IPS-15b (cell line): Measurements from ENCODE around the gene PTPN6.
"Not testable (repeated sequence)": the region's sequence is repeated elsewhere in the genome, so short reads cannot be mapped to it uniquely, and the experiment has no call there.

Source experiments
- H3K27me3 ChIP-seq: one replicate; pipeline ENCODE4 v1.6.1; 2013; ENCODE audit warnings: low read length; ENCODE audit not compliant: control insufficient read depth, insufficient read depth
- H3K36me3 ChIP-seq: one replicate; pipeline ENCODE4 v1.6.1; 2013; ENCODE audit warnings: low read length; ENCODE audit not compliant: control insufficient read depth, insufficient read depth
- H3K4me1 ChIP-seq: one replicate; pipeline ENCODE4 v1.6.1; 2013; ENCODE audit warnings: mild to moderate bottlenecking, low read length; ENCODE audit not compliant: control insufficient read depth, insufficient read depth
- H3K4me3 ChIP-seq: one replicate; pipeline ENCODE4 v1.5.1; 2013; ENCODE audit warnings: low read depth, low read length
- H3K9ac ChIP-seq: one replicate; pipeline ENCODE4 v1.6.1; 2013; ENCODE audit warnings: low read depth, mild to moderate bottlenecking, low read length
- H3K9me3 ChIP-seq: one replicate; pipeline ENCODE4 v1.6.1; 2013; ENCODE audit warnings: mild to moderate bottlenecking, low read length; ENCODE audit not compliant: control insufficient read depth, insufficient read depth

The PTPN6 gene

DNA sequence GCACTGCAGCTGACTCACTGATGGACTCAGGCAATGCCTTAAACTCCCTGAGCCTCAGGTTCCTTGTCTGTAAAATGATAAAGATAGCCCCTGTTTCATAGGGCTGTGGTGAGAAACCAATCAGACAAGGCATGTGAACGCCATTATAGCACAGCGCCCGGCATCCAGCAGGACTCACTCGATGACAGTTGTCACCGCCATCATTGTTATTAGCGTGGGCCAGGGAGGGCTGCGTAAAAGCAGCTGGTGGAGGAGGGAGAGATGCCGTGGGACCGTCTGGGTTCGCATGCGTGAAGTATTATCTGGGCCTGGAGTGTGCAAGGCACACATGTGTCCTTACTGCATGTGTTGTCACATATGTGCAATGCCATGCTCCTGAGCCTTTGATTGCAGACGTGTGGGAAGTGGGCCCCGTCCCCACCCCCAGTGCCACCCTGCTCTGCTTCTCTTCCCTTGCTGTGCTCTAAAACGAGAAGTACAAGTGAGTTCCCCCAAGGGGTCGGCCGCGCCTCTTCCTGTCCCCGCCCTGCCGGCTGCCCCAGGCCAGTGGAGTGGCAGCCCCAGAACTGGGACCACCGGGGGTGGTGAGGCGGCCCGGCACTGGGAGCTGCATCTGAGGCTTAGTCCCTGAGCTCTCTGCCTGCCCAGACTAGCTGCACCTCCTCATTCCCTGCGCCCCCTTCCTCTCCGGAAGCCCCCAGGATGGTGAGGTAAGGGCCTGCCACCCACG lies at the start of gene PTPN6:
Gene PTPN6, plus strand, starts transcription at position 546 of the 730 bp plus-strand sequence. Its CDS starts 157 bp downstream, at position 703.
- Histone ChIP-seq H3K36me3 (peaks cover 13% of the 10 kb centered on the region), H3K9ac (peak within 1 kb of the TSS; percentile 12), H3K9me3 (no peaks in the 10 kb centered on the region), H3K4me3 (no peak within 1 kb of the TSS), H3K4me1 (no peaks in the 10 kb centered on the region), H3K27me3 (no peaks in the 10 kb centered on the region)

DNA sequence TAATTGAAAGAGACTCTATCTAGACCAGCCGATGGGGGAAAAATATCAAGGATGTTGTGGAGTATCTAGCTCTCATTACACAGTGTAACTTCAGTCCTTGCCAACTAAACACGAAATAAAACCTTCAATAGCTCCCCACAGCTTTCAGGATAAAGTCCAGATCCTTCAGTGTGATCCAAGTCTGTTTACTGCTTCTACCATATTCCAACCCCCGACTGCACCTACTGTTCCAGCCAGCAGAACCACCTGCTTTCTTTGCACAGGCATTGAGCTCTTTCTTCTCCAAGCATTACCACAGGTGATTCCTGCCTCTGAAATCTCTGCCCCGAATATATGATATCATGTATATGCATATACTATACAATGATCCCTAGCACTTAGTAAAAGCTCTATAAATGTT lies 48.7 kb upstream of the PTPN6 start:
- Histone ChIP-seq H3K9me3 (no peaks in the 10 kb centered on the region), H3K4me1 (peaks cover 15% of the 10 kb centered on the region), H3K4me3 (no peak overlapping the region), H3K27me3 (peaks cover 9% of the 10 kb centered on the region), H3K9ac (no peak overlapping the region), H3K36me3 (no peaks in the 10 kb centered on the region)

DNA sequence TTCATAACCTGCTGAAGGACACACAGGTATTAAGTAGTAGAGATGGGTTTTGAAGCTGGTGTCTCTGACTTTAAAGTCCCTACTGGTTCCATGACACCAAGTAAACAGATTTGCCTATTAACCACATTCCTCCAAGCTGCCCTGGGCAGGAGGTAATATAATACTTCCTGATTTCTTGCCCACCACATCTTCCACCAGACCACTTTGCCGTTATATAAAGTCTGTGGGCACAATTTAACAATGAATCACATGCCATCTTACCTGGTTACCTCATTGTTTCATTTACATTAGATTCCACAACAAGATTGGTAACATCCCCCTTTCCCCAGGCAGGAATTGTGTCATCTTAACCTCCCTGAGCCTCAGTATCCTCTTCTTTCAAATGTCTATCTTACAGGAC lies 47.4 kb upstream of the PTPN6 start:
- peak overlapping the region; percentile 74 for H3K9ac ChIP-seq
- no peaks in the 10 kb centered on the region for H3K9me3 ChIP-seq
- peak overlapping the region; percentile 86 for H3K4me3 ChIP-seq

DNA sequence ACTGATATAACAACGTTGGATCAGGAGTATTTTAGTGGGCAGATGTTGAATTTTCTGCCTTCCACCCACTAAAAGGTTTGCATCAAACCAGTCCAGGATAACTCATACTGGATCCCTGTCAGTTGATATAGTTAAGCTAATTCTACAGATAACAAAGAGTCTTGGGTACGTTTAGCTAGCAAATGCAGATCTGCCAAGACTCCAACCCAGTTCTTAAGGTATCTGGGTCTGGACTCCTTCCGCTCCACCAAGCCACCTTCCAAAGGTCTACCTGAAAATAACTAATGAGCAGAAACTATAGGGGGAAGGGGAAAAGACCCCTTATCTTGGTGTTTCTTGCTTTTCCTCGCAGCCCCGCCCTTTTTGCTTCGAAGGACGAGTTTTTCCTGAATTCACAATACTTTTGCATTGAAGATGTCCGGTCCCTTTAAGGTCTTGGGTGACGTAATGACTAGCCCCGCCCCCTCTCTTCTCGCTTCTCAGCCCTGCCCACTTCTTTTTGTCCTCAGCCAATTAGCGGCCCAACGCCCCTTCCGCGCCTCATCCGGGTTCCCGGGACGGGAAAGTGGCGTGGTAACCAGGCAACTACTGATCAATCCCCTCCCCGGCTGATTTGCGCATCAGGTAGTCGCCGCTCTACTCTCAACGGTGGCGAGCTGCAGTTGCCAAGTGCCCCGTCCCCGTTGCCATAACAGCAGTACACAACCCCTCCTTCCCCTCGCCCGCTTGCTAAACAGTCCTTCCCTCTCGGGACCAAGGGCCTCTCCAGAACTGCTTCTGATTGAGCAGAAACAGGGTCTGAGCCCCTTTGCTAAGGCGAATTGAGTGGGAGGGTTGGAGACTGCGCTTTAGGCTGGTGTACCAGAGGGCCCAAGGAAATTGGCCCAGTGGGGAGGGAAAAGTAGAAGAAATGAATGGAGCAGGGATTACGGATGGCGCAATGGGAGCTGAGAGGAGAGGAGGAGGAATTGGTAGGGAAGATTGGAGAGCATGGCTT lies 46.6 kb upstream of the PTPN6 start, which contains the start of gene LRRC23:
Gene LRRC23, plus strand, starts transcription at position 543 of the 997 bp plus-strand sequence. CDS start 812 bp downstream, outside the sequence.
- no peaks in the 10 kb centered on the region for H3K36me3 ChIP-seq
- H3K9me3 ChIP-seq = no peaks in the 10 kb centered on the region
- H3K27me3 ChIP-seq = peaks cover 9% of the 10 kb centered on the region
- H3K4me1 ChIP-seq = peaks cover 15% of the 10 kb centered on the region
- peak within 1 kb of the TSS; percentile 86 for H3K4me3 ChIP-seq
- H3K9ac ChIP-seq = peak within 1 kb of the TSS; percentile 74

More for the DNA sequence above, 47.4 kb upstream of the PTPN6 start:
- H3K36me3 ChIP-seq = no peaks in the 10 kb centered on the region
- H3K4me1 ChIP-seq = peaks cover 15% of the 10 kb centered on the region
- H3K27me3 ChIP-seq = peaks cover 9% of the 10 kb centered on the region

DNA sequence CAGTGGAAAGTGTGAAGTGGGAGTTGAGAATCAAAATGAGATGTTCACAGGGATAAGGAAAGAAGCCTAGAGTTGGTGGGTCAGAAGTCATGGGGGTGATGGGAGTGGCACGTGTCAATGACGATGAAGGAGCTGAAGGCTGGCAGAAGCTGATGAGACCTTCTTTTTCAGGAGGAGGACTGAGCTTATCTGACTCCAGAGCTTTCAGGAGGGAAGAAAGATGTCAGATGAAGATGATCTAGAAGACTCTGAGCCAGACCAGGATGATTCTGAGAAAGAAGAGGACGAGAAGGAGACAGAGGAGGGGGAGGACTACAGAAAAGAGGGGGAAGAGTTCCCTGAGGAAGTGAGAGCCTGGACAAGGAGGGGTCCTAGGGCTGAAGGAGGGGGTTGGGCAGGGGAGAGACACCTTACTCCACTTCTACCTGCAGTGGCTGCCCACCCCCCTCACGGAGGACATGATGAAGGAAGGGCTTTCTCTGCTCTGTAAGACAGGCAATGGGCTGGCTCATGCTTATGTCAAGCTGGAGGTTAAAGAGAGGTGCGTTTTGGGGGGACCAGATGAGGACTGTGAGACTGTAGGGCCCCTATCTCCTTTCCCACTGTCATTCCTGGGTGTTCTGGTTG lies 45.6 kb upstream of the PTPN6 start:
- no peaks in the 10 kb centered on the region for H3K36me3 ChIP-seq
- H3K4me3 ChIP-seq = peak overlapping the region; percentile 86
- peaks cover 9% of the 10 kb centered on the region for H3K27me3 ChIP-seq
- no peak overlapping the region for H3K9ac ChIP-seq
- peaks cover 15% of the 10 kb centered on the region for H3K4me1 ChIP-seq
- no peaks in the 10 kb centered on the region for H3K9me3 ChIP-seq

DNA sequence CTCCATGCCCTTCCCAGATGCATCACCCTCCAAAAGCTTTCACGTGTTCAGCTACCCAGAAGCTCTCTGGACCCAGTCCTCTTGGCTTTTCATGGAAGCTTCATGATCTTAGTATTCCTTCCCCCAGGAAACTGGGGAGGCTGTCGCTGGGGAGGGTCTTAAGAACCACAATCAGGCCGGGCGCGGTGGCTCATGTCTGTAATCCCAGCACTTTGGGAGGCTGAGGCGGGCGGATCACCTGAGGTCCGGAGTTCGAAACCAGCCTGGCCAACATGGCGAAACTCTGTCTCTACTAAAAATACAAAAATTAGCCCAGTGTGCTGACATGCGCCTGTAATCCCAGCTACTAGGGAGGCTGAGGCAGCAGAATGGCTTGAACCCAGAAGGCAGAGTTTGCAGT lies 43.0 kb upstream of the PTPN6 start:
- H3K9me3 ChIP-seq, H3K27me3 ChIP-seq, H3K9ac ChIP-seq, H3K4me3 ChIP-seq, H3K36me3 ChIP-seq: not testable (repeated sequence)
- H3K4me1 ChIP-seq = peaks cover 18% of the 10 kb centered on the region

DNA sequence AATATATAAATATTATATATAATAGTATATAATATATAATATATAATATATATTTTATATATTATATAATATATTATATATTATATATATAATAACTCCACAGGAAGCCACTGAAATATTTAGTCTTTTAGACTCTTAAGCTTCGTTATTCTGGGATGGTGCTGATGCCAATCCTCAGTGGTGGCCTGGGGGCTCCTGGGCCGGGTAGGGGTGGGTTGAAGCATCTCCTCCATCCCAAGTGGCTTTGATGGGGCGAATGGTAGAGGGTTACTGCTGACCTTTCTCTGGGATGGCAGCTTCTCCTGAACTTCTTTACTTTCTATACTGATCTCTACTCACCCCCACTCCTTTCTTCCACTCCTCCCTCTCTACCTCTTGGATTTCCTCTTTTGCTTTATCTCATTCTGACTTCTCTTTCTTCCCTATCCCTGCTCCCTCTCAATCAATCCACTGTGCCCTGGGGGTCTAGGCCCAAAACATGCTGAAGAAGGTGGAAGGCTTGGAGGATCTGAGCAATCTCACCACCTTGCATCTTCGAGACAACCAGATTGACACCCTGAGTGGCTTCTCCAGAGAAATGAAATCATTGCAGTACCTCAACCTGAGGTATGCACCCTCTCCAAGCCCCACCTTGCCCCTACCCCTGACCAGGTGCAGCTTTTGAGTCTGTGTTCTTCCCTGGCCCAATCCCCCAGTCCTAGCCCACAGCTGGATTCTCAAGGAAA lies 41.6 kb upstream of the PTPN6 start:
- Histone ChIP-seq H3K9ac (no peak overlapping the region), H3K36me3 (no peaks in the 10 kb centered on the region), H3K4me1 (peaks cover 16% of the 10 kb centered on the region), H3K4me3 (no peak overlapping the region), H3K27me3 (peaks cover 9% of the 10 kb centered on the region), H3K9me3 (no peaks in the 10 kb centered on the region)

DNA sequence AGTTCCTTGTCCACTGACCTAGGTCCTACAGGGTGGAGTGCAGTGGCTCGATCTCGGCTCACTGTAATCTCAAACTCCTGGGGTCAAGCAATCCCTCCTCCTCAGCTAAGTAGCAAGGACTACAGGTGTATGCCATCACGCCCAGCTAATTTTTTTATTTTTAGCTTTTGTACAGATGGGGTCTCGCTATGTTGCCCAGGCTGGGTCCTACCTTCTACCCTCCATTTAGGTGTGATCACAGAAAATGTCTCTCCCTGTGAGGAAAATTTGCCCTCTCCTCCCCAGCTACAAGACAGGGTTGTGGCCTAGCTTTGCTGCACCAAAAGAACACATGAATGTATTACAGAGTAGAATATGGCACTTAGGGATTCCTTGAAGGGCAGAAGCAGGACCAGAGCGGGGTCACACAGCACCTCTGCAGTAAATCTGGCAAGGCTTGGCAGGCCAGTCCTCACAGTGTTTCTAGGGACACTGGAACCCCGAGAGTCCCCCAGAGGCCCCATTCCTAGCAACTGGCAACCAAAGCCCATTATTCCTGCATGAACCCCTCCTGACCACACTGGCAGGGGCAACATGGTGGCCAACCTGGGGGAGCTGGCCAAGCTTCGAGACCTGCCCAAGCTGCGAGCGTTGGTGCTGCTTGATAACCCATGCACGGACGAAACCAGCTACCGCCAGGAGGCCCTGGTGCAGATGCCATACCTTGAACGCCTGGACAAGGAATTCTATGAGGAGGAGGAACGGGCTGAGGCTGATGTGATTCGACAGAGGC lies 38.8 kb upstream of the PTPN6 start:
- H3K4me1 ChIP-seq = peaks cover 16% of the 10 kb centered on the region
- H3K36me3 ChIP-seq = peaks cover 16% of the 10 kb centered on the region
- no peak overlapping the region for H3K4me3 ChIP-seq
- H3K27me3 ChIP-seq = no peaks in the 10 kb centered on the region
- H3K9ac ChIP-seq = no peak overlapping the region
- H3K9me3 ChIP-seq = no peaks in the 10 kb centered on the region

DNA sequence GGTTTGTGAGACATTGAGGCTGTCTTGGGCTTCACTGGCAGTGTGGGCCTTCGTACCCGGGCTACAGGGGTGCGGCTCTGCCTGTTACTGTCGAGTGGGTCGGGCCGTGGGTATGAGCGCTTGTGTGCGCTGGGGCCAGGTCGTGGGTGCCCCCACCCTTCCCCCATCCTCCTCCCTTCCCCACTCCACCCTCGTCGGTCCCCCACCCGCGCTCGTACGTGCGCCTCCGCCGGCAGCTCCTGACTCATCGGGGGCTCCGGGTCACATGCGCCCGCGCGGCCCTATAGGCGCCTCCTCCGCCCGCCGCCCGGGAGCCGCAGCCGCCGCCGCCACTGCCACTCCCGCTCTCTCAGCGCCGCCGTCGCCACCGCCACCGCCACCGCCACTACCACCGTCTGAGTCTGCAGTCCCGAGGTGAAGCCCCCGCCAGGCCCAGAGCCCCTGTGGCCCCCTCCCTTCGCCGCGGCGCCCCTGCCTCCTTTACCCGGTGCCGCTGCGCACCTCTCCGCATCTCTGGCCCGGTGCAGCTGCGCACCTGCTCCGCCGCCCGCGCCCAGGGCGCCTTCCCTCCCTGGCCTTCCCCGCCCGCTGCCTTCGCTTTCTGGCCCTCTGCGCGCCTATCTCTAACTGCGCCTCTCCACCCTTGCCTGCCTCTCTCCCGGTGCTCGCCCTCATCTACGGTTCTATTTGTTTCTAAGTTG lies 36.8 kb upstream of the PTPN6 start, which contains the start of gene ENO2:
Gene ENO2, plus strand, starts transcription at position 335 of the 701 bp plus-strand sequence. CDS start 1,253 bp downstream, outside the sequence.
- peaks cover 16% of the 10 kb centered on the region for H3K4me1 ChIP-seq
- H3K36me3 ChIP-seq = peaks cover 25% of the 10 kb centered on the region
- no peaks in the 10 kb centered on the region for H3K9me3 ChIP-seq
- H3K27me3 ChIP-seq = no peaks in the 10 kb centered on the region
- H3K4me3 ChIP-seq = peak within 1 kb of the TSS; percentile 86
- peak within 1 kb of the TSS; percentile 76 for H3K9ac ChIP-seq
